Smooth muscle cell (in vitro differentiated cells): ENCODE results near the gene CD3E. TPM values are rescaled to one million over a fixed set of nuclear protein-coding genes. Genes with fewer than 3 reads are reported as not detected.

Experiments used
- DNase-seq: peaks from one replicate; lab custom pipeline; 2025; ENCODE audit not compliant: unreplicated experiment; lab: John Stamatoyannopoulos, UW
- H2AFZ ChIP-seq: fragments of 200-600 bp; sonication (generic); 2 replicates; pipeline ENCODE4 v1.6.0; 2016; ENCODE audit warnings: antibody characterized with exemption, low read depth, mild to moderate bottlenecking
- H3F3A ChIP-seq: fragments of 200-600 bp; sonication (generic); 2 replicates; pipeline ENCODE4 v1.6.0; 2017; ENCODE audit warnings: antibody characterized with exemption, low read depth
- H3K27ac ChIP-seq: fragments of 200-600 bp; sonication (generic); 2 replicates; pipeline ENCODE4 v1.5.1; 2016; ENCODE audit warnings: low read depth, mild to moderate bottlenecking
- H3K27me3 ChIP-seq: fragments of 200-600 bp; sonication (generic); 2 replicates; pipeline ENCODE4 v1.6.1; 2016; ENCODE audit warnings: low read depth, mild to moderate bottlenecking
- H3K36me3 ChIP-seq: fragments of 200-600 bp; sonication (generic); 2 replicates; pipeline ENCODE4 v1.5.1; 2016; ENCODE audit warnings: low read depth
- H3K4me1 ChIP-seq: fragments of 200-600 bp; sonication (generic); 2 replicates; pipeline ENCODE4 v1.5.1; 2016; ENCODE audit warnings: low read depth
- H3K4me2 ChIP-seq: fragments of 200-600 bp; sonication (generic); 2 replicates; pipeline ENCODE4 v1.6.0; 2016; ENCODE audit warnings: mild to moderate bottlenecking
- H3K4me3 ChIP-seq: fragments of 200-600 bp; sonication (generic); 2 replicates; pipeline ENCODE4 v1.5.1; 2016; ENCODE audit warnings: mild to moderate bottlenecking
- H3K79me2 ChIP-seq: fragments of 200-600 bp; sonication (generic); 2 replicates; pipeline ENCODE4 v1.6.0; 2016; ENCODE audit warnings: low read depth, mild to moderate bottlenecking
- H3K9ac ChIP-seq: fragments of 200-600 bp; sonication (generic); 2 replicates; pipeline ENCODE4 v1.6.0; 2016; ENCODE audit warnings: low read depth
- H3K9me3 ChIP-seq: fragments of 200-600 bp; sonication (generic); replicated peaks from 2 replicates; pipeline ENCODE4 v1.5.1; 2016; ENCODE audit warnings: low read depth
- H4K20me1 ChIP-seq: fragments of 200-600 bp; sonication (generic); 2 replicates; pipeline ENCODE4 v1.6.0; 2016; ENCODE audit warnings: low read depth
- CTCF ChIP-seq: fragments of 200-600 bp; sonication (generic); IDR thresholded peaks from 2 replicates; pipeline ENCODE4 v1.5.1; 2017; ENCODE audit warnings: borderline replicate concordance, mild to moderate bottlenecking, antibody characterized with exemption; ENCODE audit not compliant: insufficient read depth, poor library complexity, severe bottlenecking
- WGBS: methylation state at CpG from one replicate; pipeline ENCODE4 v1.1.7; 2016; ENCODE audit warnings: low lambda C conversion rate; 5-methylcytosine and 5-hydroxymethylcytosine counted together
- polyA plus RNA-seq: library from polyadenylated mRNA; unstranded; fragments of >200 nt; fragmentation: Nextera tagmentation; extraction: Ambion mirVana; gene quantifications from 2 replicates; pipeline ENCODE4 v1.2.1, GENCODE V29; 2016
- total RNA-seq: library from RNA; depleted of rRNA; stranded (reverse); fragments of >200 nt; gene quantifications from 2 replicates; pipeline ENCODE4 v1.2.3, GENCODE V29; 2014

CD3E gene
- total and polyA plus RNA-seq, 2 experiments from 2014 or later: not detected

- Histone ChIP-seq H3K4me3 (no peak overlapping the region), H3K4me2 (no peak overlapping the region), H3K27ac (no peak overlapping the region), H3K79me2 (no peaks in the 10 kb centered on the region), H4K20me1 (no peaks in the 10 kb centered on the region), H3K9ac (no peak overlapping the region), H3K27me3 (peaks cover 6% of the 10 kb centered on the region), H3K9me3 (no peaks in the 10 kb centered on the region), H3K4me1 (no peaks in the 10 kb centered on the region), H3K36me3 (no peaks in the 10 kb centered on the region), H2AFZ (no peak overlapping the region), H3F3A (no peaks in the 10 kb centered on the region)
- TF ChIP-seq CTCF: no peak
- DNase-seq: no peak
- 71% methylated on average over 6 of the region's 6 CpGs for WGBS
Measured at GRCh38 chr11:118282606-118283005, 21.9 kb upstream of the CD3E start.

GRCh38 chr11:118283037-118283636 lies 21.4 kb upstream of the CD3E start:
- Histone ChIP-seq H3K4me3 (no peak overlapping the region), H3K4me1 (no peaks in the 10 kb centered on the region), H3K27me3 (peaks cover 10% of the 10 kb centered on the region), H4K20me1 (no peaks in the 10 kb centered on the region), H3F3A (no peaks in the 10 kb centered on the region), H2AFZ (no peak overlapping the region), H3K79me2 (no peaks in the 10 kb centered on the region), H3K4me2 (no peak overlapping the region), H3K9ac (no peak overlapping the region), H3K27ac (no peak overlapping the region), H3K9me3 (no peaks in the 10 kb centered on the region), H3K36me3 (no peaks in the 10 kb centered on the region)
- no peak for TF ChIP-seq CTCF
- no peak for DNase-seq
- WGBS: 79% methylated on average over 5 of the region's 5 CpGs

GRCh38 chr11:118283756-118284350 lies 20.7 kb upstream of the CD3E start:
- Histone ChIP-seq H3K9me3 (no peaks in the 10 kb centered on the region), H3K4me1 (no peaks in the 10 kb centered on the region), H3K27ac (no peak overlapping the region), H3K36me3 (no peaks in the 10 kb centered on the region), H2AFZ (no peak overlapping the region), H3K79me2 (no peaks in the 10 kb centered on the region), H4K20me1 (no peaks in the 10 kb centered on the region), H3K9ac (no peak overlapping the region), H3F3A (no peaks in the 10 kb centered on the region), H3K27me3 (peaks cover 11% of the 10 kb centered on the region), H3K4me2 (no peak overlapping the region), H3K4me3 (no peak overlapping the region)
- TF ChIP-seq CTCF: no peak
- DNase-seq: no peak
- 74% methylated on average over 4 of the region's 4 CpGs for WGBS

GRCh38 chr11:118286545-118286944 lies 18.0 kb upstream of the CD3E start:
- TF ChIP-seq CTCF: no peak
- H3K9me3 ChIP-seq: no peaks in the 10 kb centered on the region
- no peaks in the 10 kb centered on the region for H3K36me3 ChIP-seq
- no peak for DNase-seq
- no peaks in the 10 kb centered on the region for H3K79me2 ChIP-seq
- peaks cover 16% of the 10 kb centered on the region for H3K27me3 ChIP-seq
- no peak overlapping the region for H2AFZ ChIP-seq
- H3K4me2 ChIP-seq: no peak overlapping the region
- no peak overlapping the region for H3K4me3 ChIP-seq
- no peak overlapping the region for H3K27ac ChIP-seq
- H3K9ac ChIP-seq: no peak overlapping the region
- 81% methylated on average over 2 of the region's 2 CpGs for WGBS
- no peaks in the 10 kb centered on the region for H3F3A ChIP-seq
- no peaks in the 10 kb centered on the region for H3K4me1 ChIP-seq
- no peaks in the 10 kb centered on the region for H4K20me1 ChIP-seq
